Loucy (cell line): Measurements from ENCODE around the gene KATNB1.

Source experiments
- EZH2phosphoT487 ChIP-seq: fragments of 200-600 bp; IDR thresholded peaks from 2 replicates; pipeline ENCODE4 v1.6.1; 2018; ENCODE audit warnings: antibody characterized with exemption, mild to moderate bottlenecking, moderate library complexity, borderline replicate concordance
- TF ChIP-seq, protein P1 (sequence below): fragments of 200-600 bp; sonication (generic); conservative IDR thresholded peaks from 2 replicates; pipeline ENCODE4 v1.5.1; 2014; ENCODE audit warnings: mild to moderate bottlenecking, antibody characterized with exemption, low read length

- TF ChIP-seq, protein P1, sequence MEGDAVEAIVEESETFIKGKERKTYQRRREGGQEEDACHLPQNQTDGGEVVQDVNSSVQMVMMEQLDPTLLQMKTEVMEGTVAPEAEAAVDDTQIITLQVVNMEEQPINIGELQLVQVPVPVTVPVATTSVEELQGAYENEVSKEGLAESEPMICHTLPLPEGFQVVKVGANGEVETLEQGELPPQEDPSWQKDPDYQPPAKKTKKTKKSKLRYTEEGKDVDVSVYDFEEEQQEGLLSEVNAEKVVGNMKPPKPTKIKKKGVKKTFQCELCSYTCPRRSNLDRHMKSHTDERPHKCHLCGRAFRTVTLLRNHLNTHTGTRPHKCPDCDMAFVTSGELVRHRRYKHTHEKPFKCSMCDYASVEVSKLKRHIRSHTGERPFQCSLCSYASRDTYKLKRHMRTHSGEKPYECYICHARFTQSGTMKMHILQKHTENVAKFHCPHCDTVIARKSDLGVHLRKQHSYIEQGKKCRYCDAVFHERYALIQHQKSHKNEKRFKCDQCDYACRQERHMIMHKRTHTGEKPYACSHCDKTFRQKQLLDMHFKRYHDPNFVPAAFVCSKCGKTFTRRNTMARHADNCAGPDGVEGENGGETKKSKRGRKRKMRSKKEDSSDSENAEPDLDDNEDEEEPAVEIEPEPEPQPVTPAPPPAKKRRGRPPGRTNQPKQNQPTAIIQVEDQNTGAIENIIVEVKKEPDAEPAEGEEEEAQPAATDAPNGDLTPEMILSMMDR, result no peak
- TF ChIP-seq EZH2phosphoT487, result no peak
Observed at GRCh38 chr16:57704905-57705852, 30.4 kb upstream of the KATNB1 start.
